ENCODE measurements around the gene AHNAK. TPM values are rescaled to one million over a fixed set of nuclear protein-coding genes. Genes with fewer than 3 reads are reported as not detected.

The AHNAK gene
- total and polyA plus RNA-seq, 9 donors: 114 to 699 (median 540) TPM

Small RNAs within 50 kb of the gene (microRNA-seq; reads per million reads assigned to microRNA genes)
- gene MIR6747: 0.38 to 1.3 (median 0.71) reads per million in 3 donors

Small RNAs within 50 kb of the gene (small RNA-seq; reads per million reads assigned to genes)
- gene EEF1G (not detected), gene MIR6747 (not detected)

Other genes with a start within 250 kb of the AHNAK start
- gene SCGB1D4, start 247.7 kb downstream of the AHNAK start, total RNA-seq: 10 to 100 TPM in 1 of 7 donors, 1 to 10 TPM in 2, not detected in 4; 1.1 to 25.3 (median 8.5) TPM
- not detected for gene SCGB1D4, start 247.7 kb downstream of the AHNAK start, polyA plus RNA-seq
- 100 to 1,000 TPM in 1 of 7 donors, 10 to 100 TPM in 3, 1 to 10 TPM in 3; 1.6 to 143 (median 12.3) TPM for gene ASRGL1, start 209.4 kb downstream of the AHNAK start, total RNA-seq
- 1 to 10 TPM; 2.9 to 3.7 TPM for gene ASRGL1, start 209.4 kb downstream of the AHNAK start, polyA plus RNA-seq
- gene SCGB1A1, start 127.8 kb downstream of the AHNAK start, total RNA-seq: 10 to 100 TPM in 1 of 7 donors, 1 to 10 TPM in 1, not detected in 5; 1.8 to 11.6 TPM
- not detected for gene SCGB1A1, start 127.8 kb downstream of the AHNAK start, polyA plus RNA-seq
- 1,000 to 10,000 TPM; 2,147 to 3,018 (median 2,446) TPM for gene EEF1G, start 27.1 kb upstream of the AHNAK start, total RNA-seq
- gene EEF1G, start 27.1 kb upstream of the AHNAK start, polyA plus RNA-seq: 1,000 to 10,000 TPM; 2,476 to 3,023 TPM
- 10 to 100 TPM in 5 of 7 donors, 1 to 10 TPM in 2; 6.9 to 27.3 (median 21.1) TPM for gene TUT1, start 44.7 kb upstream of the AHNAK start, total RNA-seq
- 10 to 100 TPM in 1 of 2 donors, 1 to 10 TPM in 1; 5.9 to 18.3 TPM for gene TUT1, start 44.7 kb upstream of the AHNAK start, polyA plus RNA-seq
- gene MTA2, start 55.1 kb upstream of the AHNAK start, total RNA-seq: 100 to 1,000 TPM in 3 of 7 donors, 10 to 100 TPM in 4; 41.5 to 130 (median 89.8) TPM
- 10 to 100 TPM; 54.2 to 90.4 TPM for gene MTA2, start 55.1 kb upstream of the AHNAK start, polyA plus RNA-seq
- 100 to 1,000 TPM in 3 of 7 donors, 10 to 100 TPM in 4; 38.1 to 138 (median 96.0) TPM for gene EML3, start 66.0 kb upstream of the AHNAK start, total RNA-seq
- gene EML3, start 66.0 kb upstream of the AHNAK start, polyA plus RNA-seq: 10 to 100 TPM; 29.9 to 59.1 TPM
- gene ROM1, start 66.5 kb upstream of the AHNAK start, total RNA-seq: 10 to 100 TPM in 4 of 7 donors, 1 to 10 TPM in 3; 9.2 to 22.4 (median 10.8) TPM
- gene ROM1, start 66.5 kb upstream of the AHNAK start, polyA plus RNA-seq: 10 to 100 TPM; 10.4 to 15.9 TPM
- 10 to 100 TPM; 16.6 to 56.6 (median 33.9) TPM for gene B3GAT3, start 75.2 kb upstream of the AHNAK start, total RNA-seq
- 10 to 100 TPM in 1 of 2 donors, 1 to 10 TPM in 1; 1.3 to 29.2 TPM for gene B3GAT3, start 75.2 kb upstream of the AHNAK start, polyA plus RNA-seq
- 100 to 1,000 TPM in 5 of 7 donors, 10 to 100 TPM in 2; 91.4 to 278 (median 228) TPM for gene GANAB, start 99.8 kb upstream of the AHNAK start, total RNA-seq
- gene GANAB, start 99.8 kb upstream of the AHNAK start, polyA plus RNA-seq: 100 to 1,000 TPM; 157 to 280 TPM
- 10 to 100 TPM; 16.0 to 26.4 (median 21.8) TPM for gene INTS5, start 106.5 kb upstream of the AHNAK start, total RNA-seq
- gene INTS5, start 106.5 kb upstream of the AHNAK start, polyA plus RNA-seq: 10 to 100 TPM in 1 of 2 donors, 1 to 10 TPM in 1; 4.6 to 12.3 TPM
- gene C11orf98, start 118.4 kb upstream of the AHNAK start, total RNA-seq: 10 to 100 TPM; 24.2 to 62.3 (median 35.1) TPM
- 10 to 100 TPM; 50.8 to 55.5 TPM for gene C11orf98, start 118.4 kb upstream of the AHNAK start, polyA plus RNA-seq
- gene CSKMT, start 118.5 kb upstream of the AHNAK start, total RNA-seq: 10 to 100 TPM; 14.2 to 31.5 (median 21.7) TPM
- 10 to 100 TPM in 1 of 2 donors, 1 to 10 TPM in 1; 3.6 to 16.9 TPM for gene CSKMT, start 118.5 kb upstream of the AHNAK start, polyA plus RNA-seq
- 10 to 100 TPM in 2 of 7 donors, 1 to 10 TPM in 5; 7.1 to 13.7 (median 8.9) TPM for gene UQCC3, start 124.9 kb upstream of the AHNAK start, total RNA-seq
- 1 to 10 TPM; 1.6 to 9.6 TPM for gene UQCC3, start 124.9 kb upstream of the AHNAK start, polyA plus RNA-seq
- 1 to 10 TPM; 2.4 to 6.0 (median 4.6) TPM for gene LBHD1, start 125.5 kb upstream of the AHNAK start, total RNA-seq
- 1 to 10 TPM; 2.6 to 5.3 TPM for gene LBHD1, start 125.5 kb upstream of the AHNAK start, polyA plus RNA-seq
- gene UBXN1, start 132.3 kb upstream of the AHNAK start, total RNA-seq: 100 to 1,000 TPM; 106 to 239 (median 170) TPM
- gene UBXN1, start 132.3 kb upstream of the AHNAK start, polyA plus RNA-seq: 100 to 1,000 TPM in 1 of 2 donors, 10 to 100 TPM in 1; 97.6 to 284 TPM
- 10 to 100 TPM; 19.5 to 38.6 (median 25.5) TPM for gene LRRN4CL, start 142.7 kb upstream of the AHNAK start, total RNA-seq
- gene LRRN4CL, start 142.7 kb upstream of the AHNAK start, polyA plus RNA-seq: 10 to 100 TPM; 18.5 to 23.1 TPM
- 100 to 1,000 TPM in 1 of 7 donors, 10 to 100 TPM in 6; 31.4 to 122 (median 57.2) TPM for gene BSCL2, start 160.6 kb upstream of the AHNAK start, total RNA-seq
- 10 to 100 TPM; 49.2 to 57.8 TPM for gene BSCL2, start 160.6 kb upstream of the AHNAK start, polyA plus RNA-seq
- gene GNG3, start 160.9 kb upstream of the AHNAK start, total RNA-seq: under 1 TPM in 5 of 7 donors, not detected in 2; 0.27 to 0.73 (median 0.37) TPM
- gene GNG3, start 160.9 kb upstream of the AHNAK start, polyA plus RNA-seq: under 1 TPM; 0.18 to 0.30 TPM
- gene HNRNPUL2, start 180.7 kb upstream of the AHNAK start, total RNA-seq: 10 to 100 TPM; 11.0 to 50.0 (median 41.2) TPM
- gene HNRNPUL2, start 180.7 kb upstream of the AHNAK start, polyA plus RNA-seq: 10 to 100 TPM; 38.0 to 81.2 TPM
- 10 to 100 TPM; 19.4 to 42.9 (median 30.4) TPM for gene TTC9C, start 181.7 kb upstream of the AHNAK start, total RNA-seq
- 10 to 100 TPM; 30.5 to 53.6 TPM for gene TTC9C, start 181.7 kb upstream of the AHNAK start, polyA plus RNA-seq
- 10 to 100 TPM in 4 of 7 donors, 1 to 10 TPM in 3; 4.4 to 18.2 (median 11.8) TPM for gene ZBTB3, start 207.4 kb upstream of the AHNAK start, total RNA-seq
- gene ZBTB3, start 207.4 kb upstream of the AHNAK start, polyA plus RNA-seq: 1 to 10 TPM; 3.5 to 4.5 TPM
- 10 to 100 TPM; 42.1 to 77.0 (median 53.6) TPM for gene POLR2G, start 214.8 kb upstream of the AHNAK start, total RNA-seq
- gene POLR2G, start 214.8 kb upstream of the AHNAK start, polyA plus RNA-seq: 100 to 1,000 TPM; 100 to 108 TPM
- 10 to 100 TPM; 15.9 to 33.6 (median 26.3) TPM for gene TAF6L, start 224.6 kb upstream of the AHNAK start, total RNA-seq
- gene TAF6L, start 224.6 kb upstream of the AHNAK start, polyA plus RNA-seq: 10 to 100 TPM in 1 of 2 donors, 1 to 10 TPM in 1; 5.4 to 26.5 TPM
- 100 to 1,000 TPM in 1 of 7 donors, 10 to 100 TPM in 6; 32.7 to 101 (median 36.5) TPM for gene TMEM179B, start 240.6 kb upstream of the AHNAK start, total RNA-seq
- 10 to 100 TPM; 54.4 to 91.7 TPM for gene TMEM179B, start 240.6 kb upstream of the AHNAK start, polyA plus RNA-seq
- gene TMEM223, start 245.2 kb upstream of the AHNAK start, total RNA-seq: 10 to 100 TPM; 12.0 to 26.9 (median 13.1) TPM
- 10 to 100 TPM; 13.7 to 15.5 TPM for gene TMEM223, start 245.2 kb upstream of the AHNAK start, polyA plus RNA-seq

Measured in ovary (tissue), 9 donors.